ENCODE results near the gene ATF5.

Gene ATF5

GRCh38 chr19:49894879-49895565, 34.0 kb upstream of the ATF5 start:
- in situ Hi-C loops (cut with HindIII; ENCODE audit: low sequenced_read_pairs), result no loop called here
- no peak for DNase-seq (ENCODE audit: low read depth, low spot score)
- TF ChIP-seq CTCF (IDR thresholded peaks at IDR 0.05; ENCODE audit: low read depth, low read length), result no peak
- no peak overlapping the region for H3K4me3 ChIP-seq (ENCODE audit: low read depth, low read length)

- no peak overlapping the region for H3K4me3 ChIP-seq (ENCODE audit: low read depth, low read length)
- no peak for DNase-seq (ENCODE audit: low read depth, low spot score)
- TF ChIP-seq CTCF (IDR thresholded peaks at IDR 0.05; ENCODE audit: low read depth, low read length), result no peak
Observed at GRCh38 chr19:49895566-49896297, 33.3 kb upstream of the ATF5 start.

GRCh38 chr19:49896863-49897621, 32.0 kb upstream of the ATF5 start, which contains the start of gene IL4I1:
IL4I1 (minus strand) TSS chr19:49896887; CDS start chr19:49896160, 727 bp downstream.
- H3K4me3 ChIP-seq (ENCODE audit: low read depth, low read length), result no peak within 1 kb of the TSS
- peak; percentile 19 for DNase-seq (ENCODE audit: low read depth, low spot score)
- in situ Hi-C loops (cut with HindIII; ENCODE audit: low sequenced_read_pairs), result no loop called here
- no peak for TF ChIP-seq CTCF (IDR thresholded peaks at IDR 0.05; ENCODE audit: low read depth, low read length)

More at GRCh38 chr19:49895566-49896297, 33.3 kb upstream of the ATF5 start:
- in situ Hi-C loops (cut with HindIII; ENCODE audit: low sequenced_read_pairs), result no loop called here

- in situ Hi-C loops (cut with HindIII; ENCODE audit: low sequenced_read_pairs), result no loop called here
- TF ChIP-seq CTCF (IDR thresholded peaks at IDR 0.05; ENCODE audit: low read depth, low read length), result no peak
- no peak overlapping the region for H3K4me3 ChIP-seq (ENCODE audit: low read depth, low read length)
- no peak for DNase-seq (ENCODE audit: low read depth, low spot score)
Observed at GRCh38 chr19:49904136-49904535, 24.9 kb upstream of the ATF5 start.

- H3K4me3 ChIP-seq (ENCODE audit: low read depth, low read length), result no peak overlapping the region
- DNase-seq (ENCODE audit: low read depth, low spot score), result no peak
- no peak for TF ChIP-seq CTCF (IDR thresholded peaks at IDR 0.05; ENCODE audit: low read depth, low read length)
- in situ Hi-C loops (cut with HindIII; ENCODE audit: low sequenced_read_pairs), result no loop called here
Observed at GRCh38 chr19:49906879-49907564, 22.0 kb upstream of the ATF5 start.
